Liver (tissue), 9 donors: ENCODE measurements around the gene NLK. TPM values are rescaled to one million over a fixed set of nuclear protein-coding genes. Genes with fewer than 3 reads are reported as not detected.

ENCODE experiments used
- DNase-seq: peaks from one replicate; pipeline ENCODE4 v3.0.0-alpha.2; 2017; ENCODE audit warnings: low spot score
- H3K27ac ChIP-seq, 2 donors: one replicate each; pipeline ENCODE4 v1.7.0; 2013; ENCODE audit warnings: inconsistent platforms in 2 of 2, low read length in 2 of 2, control low read depth in 1 of 2, low read depth in 1 of 2, mild to moderate bottlenecking in 1 of 2
- H3K27me3 ChIP-seq, 4 donors: one replicate each; pipeline versions ENCODE4 v1.6.1 to v1.7.0; 2013; ENCODE audit warnings: low read length in 3 of 4, inconsistent platforms in 1 of 4, mild to moderate bottlenecking in 1 of 4, moderate library complexity in 1 of 4; ENCODE audit not compliant: control insufficient read depth in 4 of 4, insufficient read depth in 4 of 4
- H3K36me3 ChIP-seq, 4 donors: one replicate each; pipeline versions ENCODE4 v1.6.1 to v1.7.0; 2013; ENCODE audit warnings: low read length in 3 of 4, mild to moderate bottlenecking in 3 of 4, low read depth in 1 of 4, moderate library complexity in 1 of 4; ENCODE audit not compliant: control insufficient read depth in 4 of 4, insufficient read depth in 3 of 4
- H3K4me1 ChIP-seq, 4 donors: one replicate each; pipeline versions ENCODE4 v1.6.1 to v1.7.0; 2013; ENCODE audit warnings: low read length in 3 of 4, mild to moderate bottlenecking in 3 of 4, moderate library complexity in 1 of 4; ENCODE audit not compliant: control insufficient read depth in 4 of 4, insufficient read depth in 4 of 4
- H3K4me3 ChIP-seq, 3 donors: one replicate each; pipeline versions ENCODE4 v1.6.1 to v1.7.0; 2013; ENCODE audit warnings: low read length in 3 of 3, control low read depth in 1 of 3, low read depth in 1 of 3, mild to moderate bottlenecking in 1 of 3
- H3K9ac ChIP-seq, 2 donors: one replicate each; pipeline ENCODE4 v1.7.0; 2013; ENCODE audit warnings: low read length in 2 of 2, mild to moderate bottlenecking in 2 of 2, moderate library complexity in 2 of 2, control low read depth in 1 of 2, low read depth in 1 of 2
- H3K9me3 ChIP-seq, 4 donors: one replicate each; pipeline versions ENCODE4 v1.6.1 to v1.7.0; 2013; ENCODE audit warnings: low read length in 3 of 4; ENCODE audit not compliant: control insufficient read depth in 4 of 4
- FOXA1 ChIP-seq: IDR thresholded peaks from 2 replicates; pipeline ENCODE4 v1.6.1; 2016; ENCODE audit warnings: antibody characterized with exemption
- FOXA2 ChIP-seq: IDR thresholded peaks from 2 replicates; pipeline ENCODE4 v1.6.1; 2016; ENCODE audit warnings: antibody characterized with exemption
- GABPA ChIP-seq, 2 donors: IDR thresholded peaks in 1 of 2; conservative IDR thresholded peaks in 1 of 2; 2 replicates each; pipeline ENCODE4 v1.6.1; 2016; ENCODE audit warnings: antibody characterized with exemption in 2 of 2, mild to moderate bottlenecking in 1 of 2, moderate library complexity in 1 of 2
- HNF4A ChIP-seq, 2 donors: conservative IDR thresholded peaks; 2 replicates each; pipeline ENCODE4 v1.6.1; 2016; ENCODE audit warnings: antibody characterized with exemption in 2 of 2, mild to moderate bottlenecking in 2 of 2
- HNF4G ChIP-seq: IDR thresholded peaks from 2 replicates; pipeline ENCODE4 v1.6.1; 2016; ENCODE audit warnings: antibody characterized with exemption
- JUND ChIP-seq, 2 donors: IDR thresholded peaks; 2 replicates each; pipeline ENCODE4 v1.6.1; 2016; ENCODE audit warnings: antibody characterized with exemption in 2 of 2
- NR2F2 ChIP-seq: IDR thresholded peaks from 2 replicates; pipeline ENCODE4 v1.6.1; 2016; ENCODE audit warnings: antibody characterized with exemption
- RAD21 ChIP-seq, 2 donors: IDR thresholded peaks; 2 replicates each; pipeline ENCODE4 v1.6.1; 2016; ENCODE audit warnings: antibody characterized with exemption in 2 of 2, mild to moderate bottlenecking in 2 of 2
- RXRA ChIP-seq, 2 donors: IDR thresholded peaks; 2 replicates each; pipeline ENCODE4 v1.6.1; 2017 to 2018; ENCODE audit warnings: antibody characterized with exemption in 2 of 2, mild to moderate bottlenecking in 1 of 2
- SP1 ChIP-seq: IDR thresholded peaks from 2 replicates; pipeline ENCODE4 v1.6.1; 2018; ENCODE audit warnings: antibody characterized with exemption, mild to moderate bottlenecking
- TAF1 ChIP-seq: conservative IDR thresholded peaks from 2 replicates; pipeline ENCODE4 v1.6.1; 2016; ENCODE audit warnings: antibody characterized with exemption, mild to moderate bottlenecking
- YY1 ChIP-seq: IDR thresholded peaks from 2 replicates; pipeline ENCODE4 v1.6.1; 2016; ENCODE audit warnings: antibody characterized with exemption, mild to moderate bottlenecking
- WGBS: extraction: QIAGEN DNeasy Blood & Tissue Kit; methylation state at CpG from one replicate; pipeline ENCODE4 v1.1.7; 2013; 5-methylcytosine and 5-hydroxymethylcytosine counted together
- polyA plus RNA-seq, 2 donors: library from polyadenylated mRNA; stranded (reverse) in 1 of 2; unstranded in 1 of 2; fragments of 200-250 nt in 1 of 2; fragments of >200 nt in 1 of 2; fragmentation: Nextera tagmentation in 1 of 2; extraction: Ambion mirVana in 1 of 2; gene quantifications; one replicate each; pipeline versions ENCODE4 v1.2.1 to v1.2.3, GENCODE V29; 2013 to 2015
- total RNA-seq, 2 donors: library from RNA; depleted of rRNA; stranded (reverse); fragments of >200 nt; gene quantifications; one replicate each; pipeline ENCODE4 v1.2.3, GENCODE V29; 2014
- TF ChIP-seq, protein P1 (sequence below): IDR thresholded peaks from 2 replicates; pipeline ENCODE4 v1.6.1; 2016; ENCODE audit warnings: antibody characterized with exemption
- TF ChIP-seq, protein P2 (sequence below): IDR thresholded peaks from 2 replicates; pipeline ENCODE4 v1.6.1; 2016; ENCODE audit warnings: antibody characterized with exemption
- TF ChIP-seq, protein P3 (sequence below): fragments of 150-350 bp; IDR thresholded peaks from 2 replicates; pipeline ENCODE4 v1.5.1; 2017; ENCODE audit warnings: improper control_type of control experiment, low read depth, low read length; ENCODE audit not compliant: missing input control
- TF ChIP-seq, protein P4 (sequence below): IDR thresholded peaks from 2 replicates; pipeline ENCODE4 v1.6.1; 2016; ENCODE audit warnings: antibody characterized with exemption
- TF ChIP-seq, protein P5 (sequence below): IDR thresholded peaks from 2 replicates; pipeline ENCODE4 v1.6.1; 2016; ENCODE audit warnings: antibody characterized with exemption, mild to moderate bottlenecking
- donor health status: healthy.
- donor health status: healthy.
- donor health status: healthy.
- donor health status: healthy.
- donor health status: healthy.

Gene NLK
- total and polyA plus RNA-seq, 4 donors, result 4.4 to 17.4 (median 9.2) TPM

DNA sequence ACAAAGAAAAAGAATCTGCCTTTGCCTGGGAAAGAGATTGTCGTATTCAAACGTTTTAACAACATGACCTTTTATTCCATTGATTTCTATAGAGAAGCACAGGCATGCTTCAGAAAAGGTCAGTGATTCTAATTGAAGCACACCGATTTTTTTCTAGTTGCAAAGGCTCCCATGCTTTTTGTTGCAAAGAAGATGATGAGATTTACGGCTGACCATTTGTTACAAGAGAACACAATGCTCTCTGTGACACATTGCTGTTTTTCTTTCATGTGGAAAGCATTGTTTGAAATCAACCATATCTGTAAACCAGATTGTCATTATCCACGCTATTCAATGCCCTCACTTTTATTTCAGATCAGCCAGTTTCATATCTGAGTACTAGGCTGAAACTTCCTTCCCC, 99.8 kb downstream of the NLK start:
- no peak overlapping the region for H3K4me3 ChIP-seq
- no peak overlapping the region for H3K9ac ChIP-seq
- H3K4me1 ChIP-seq, result no peaks in the 10 kb centered on the region
- no peak overlapping the region for H3K27ac ChIP-seq
- 76% methylated on average over 5 of the region's 5 CpGs for WGBS
- H3K27me3 ChIP-seq, result no peaks in the 10 kb centered on the region
- H3K36me3 ChIP-seq, result peaks cover 0 to 5% (median under 1%) of the 10 kb centered on the region in 4 donors
- TF ChIP-seq GABPA (IDR thresholded peaks at IDR 0.05 in 1 of 2, conservative IDR thresholded peaks at IDR 0.05 in 1 of 2), result no peak
- TF ChIP-seq HNF4G, result no peak
- no peak for TF ChIP-seq RXRA (IDR thresholded peaks at IDR 0.05)
- DNase-seq, result no peak
- no peaks in the 10 kb centered on the region for H3K9me3 ChIP-seq

DNA sequence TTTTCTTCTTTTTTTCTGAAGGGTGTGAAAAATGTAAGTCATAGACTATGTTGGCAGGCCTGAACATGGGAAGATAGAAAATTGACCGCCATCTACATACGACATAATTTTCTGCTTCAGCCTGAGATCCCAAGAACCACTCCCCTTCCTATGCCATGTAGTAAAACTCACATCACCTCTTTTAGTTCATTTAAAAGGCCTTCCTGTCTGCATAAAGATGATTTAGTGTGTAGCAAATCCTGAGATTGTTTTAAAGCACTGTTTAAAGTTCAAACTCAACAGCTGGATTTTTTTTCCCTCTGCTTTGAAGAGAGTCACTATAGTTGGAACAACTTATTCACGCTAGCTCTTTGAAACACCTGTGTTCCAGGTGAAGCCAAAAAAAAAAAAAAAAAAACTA, 101.5 kb downstream of the NLK start:
- Histone ChIP-seq H3K4me1 (no peaks in the 10 kb centered on the region), H3K9ac (no peak overlapping the region), H3K27me3 (no peaks in the 10 kb centered on the region), H3K9me3 (no peaks in the 10 kb centered on the region), H3K36me3 (peaks cover 0 to 5% (median under 1%) of the 10 kb centered on the region in 4 donors), H3K27ac (no peak overlapping the region), H3K4me3 (no peak overlapping the region)
- DNase-seq, result no peak
- TF ChIP-seq RAD21 (IDR thresholded peaks at IDR 0.05) (no peak), SP1 (no peak), GABPA (IDR thresholded peaks at IDR 0.05 in 1 of 2, conservative IDR thresholded peaks at IDR 0.05 in 1 of 2) (no peak), YY1 (no peak), JUND (IDR thresholded peaks at IDR 0.05) (no peak), TAF1 (no peak), HNF4G (no peak), FOXA1 (no peak), FOXA2 (no peak), HNF4A (conservative IDR thresholded peaks at IDR 0.05) (no peak), NR2F2 (no peak), RXRA (IDR thresholded peaks at IDR 0.05) (no peak)
- TF ChIP-seq, protein P1, sequence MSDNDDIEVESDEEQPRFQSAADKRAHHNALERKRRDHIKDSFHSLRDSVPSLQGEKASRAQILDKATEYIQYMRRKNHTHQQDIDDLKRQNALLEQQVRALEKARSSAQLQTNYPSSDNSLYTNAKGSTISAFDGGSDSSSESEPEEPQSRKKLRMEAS, result no peak
- TF ChIP-seq, protein P2, sequence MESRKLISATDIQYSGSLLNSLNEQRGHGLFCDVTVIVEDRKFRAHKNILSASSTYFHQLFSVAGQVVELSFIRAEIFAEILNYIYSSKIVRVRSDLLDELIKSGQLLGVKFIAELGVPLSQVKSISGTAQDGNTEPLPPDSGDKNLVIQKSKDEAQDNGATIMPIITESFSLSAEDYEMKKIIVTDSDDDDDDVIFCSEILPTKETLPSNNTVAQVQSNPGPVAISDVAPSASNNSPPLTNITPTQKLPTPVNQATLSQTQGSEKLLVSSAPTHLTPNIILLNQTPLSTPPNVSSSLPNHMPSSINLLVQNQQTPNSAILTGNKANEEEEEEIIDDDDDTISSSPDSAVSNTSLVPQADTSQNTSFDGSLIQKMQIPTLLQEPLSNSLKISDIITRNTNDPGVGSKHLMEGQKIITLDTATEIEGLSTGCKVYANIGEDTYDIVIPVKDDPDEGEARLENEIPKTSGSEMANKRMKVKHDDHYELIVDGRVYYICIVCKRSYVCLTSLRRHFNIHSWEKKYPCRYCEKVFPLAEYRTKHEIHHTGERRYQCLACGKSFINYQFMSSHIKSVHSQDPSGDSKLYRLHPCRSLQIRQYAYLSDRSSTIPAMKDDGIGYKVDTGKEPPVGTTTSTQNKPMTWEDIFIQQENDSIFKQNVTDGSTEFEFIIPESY, result no peak
- TF ChIP-seq, protein P3, sequence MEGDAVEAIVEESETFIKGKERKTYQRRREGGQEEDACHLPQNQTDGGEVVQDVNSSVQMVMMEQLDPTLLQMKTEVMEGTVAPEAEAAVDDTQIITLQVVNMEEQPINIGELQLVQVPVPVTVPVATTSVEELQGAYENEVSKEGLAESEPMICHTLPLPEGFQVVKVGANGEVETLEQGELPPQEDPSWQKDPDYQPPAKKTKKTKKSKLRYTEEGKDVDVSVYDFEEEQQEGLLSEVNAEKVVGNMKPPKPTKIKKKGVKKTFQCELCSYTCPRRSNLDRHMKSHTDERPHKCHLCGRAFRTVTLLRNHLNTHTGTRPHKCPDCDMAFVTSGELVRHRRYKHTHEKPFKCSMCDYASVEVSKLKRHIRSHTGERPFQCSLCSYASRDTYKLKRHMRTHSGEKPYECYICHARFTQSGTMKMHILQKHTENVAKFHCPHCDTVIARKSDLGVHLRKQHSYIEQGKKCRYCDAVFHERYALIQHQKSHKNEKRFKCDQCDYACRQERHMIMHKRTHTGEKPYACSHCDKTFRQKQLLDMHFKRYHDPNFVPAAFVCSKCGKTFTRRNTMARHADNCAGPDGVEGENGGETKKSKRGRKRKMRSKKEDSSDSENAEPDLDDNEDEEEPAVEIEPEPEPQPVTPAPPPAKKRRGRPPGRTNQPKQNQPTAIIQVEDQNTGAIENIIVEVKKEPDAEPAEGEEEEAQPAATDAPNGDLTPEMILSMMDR, result no peak
- TF ChIP-seq, protein P4, sequence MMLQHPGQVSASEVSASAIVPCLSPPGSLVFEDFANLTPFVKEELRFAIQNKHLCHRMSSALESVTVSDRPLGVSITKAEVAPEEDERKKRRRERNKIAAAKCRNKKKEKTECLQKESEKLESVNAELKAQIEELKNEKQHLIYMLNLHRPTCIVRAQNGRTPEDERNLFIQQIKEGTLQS, result no peak
- TF ChIP-seq, protein P5, sequence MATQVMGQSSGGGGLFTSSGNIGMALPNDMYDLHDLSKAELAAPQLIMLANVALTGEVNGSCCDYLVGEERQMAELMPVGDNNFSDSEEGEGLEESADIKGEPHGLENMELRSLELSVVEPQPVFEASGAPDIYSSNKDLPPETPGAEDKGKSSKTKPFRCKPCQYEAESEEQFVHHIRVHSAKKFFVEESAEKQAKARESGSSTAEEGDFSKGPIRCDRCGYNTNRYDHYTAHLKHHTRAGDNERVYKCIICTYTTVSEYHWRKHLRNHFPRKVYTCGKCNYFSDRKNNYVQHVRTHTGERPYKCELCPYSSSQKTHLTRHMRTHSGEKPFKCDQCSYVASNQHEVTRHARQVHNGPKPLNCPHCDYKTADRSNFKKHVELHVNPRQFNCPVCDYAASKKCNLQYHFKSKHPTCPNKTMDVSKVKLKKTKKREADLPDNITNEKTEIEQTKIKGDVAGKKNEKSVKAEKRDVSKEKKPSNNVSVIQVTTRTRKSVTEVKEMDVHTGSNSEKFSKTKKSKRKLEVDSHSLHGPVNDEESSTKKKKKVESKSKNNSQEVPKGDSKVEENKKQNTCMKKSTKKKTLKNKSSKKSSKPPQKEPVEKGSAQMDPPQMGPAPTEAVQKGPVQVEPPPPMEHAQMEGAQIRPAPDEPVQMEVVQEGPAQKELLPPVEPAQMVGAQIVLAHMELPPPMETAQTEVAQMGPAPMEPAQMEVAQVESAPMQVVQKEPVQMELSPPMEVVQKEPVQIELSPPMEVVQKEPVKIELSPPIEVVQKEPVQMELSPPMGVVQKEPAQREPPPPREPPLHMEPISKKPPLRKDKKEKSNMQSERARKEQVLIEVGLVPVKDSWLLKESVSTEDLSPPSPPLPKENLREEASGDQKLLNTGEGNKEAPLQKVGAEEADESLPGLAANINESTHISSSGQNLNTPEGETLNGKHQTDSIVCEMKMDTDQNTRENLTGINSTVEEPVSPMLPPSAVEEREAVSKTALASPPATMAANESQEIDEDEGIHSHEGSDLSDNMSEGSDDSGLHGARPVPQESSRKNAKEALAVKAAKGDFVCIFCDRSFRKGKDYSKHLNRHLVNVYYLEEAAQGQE, result no peak
- WGBS, result 88% methylated on average over 3 of the region's 3 CpGs
